Stimulated activated effector memory CD8-positive, alpha-beta T cell treated with anti-CD3 and anti-CD28 coated beads, Interleukin-12 subunit alpha, Interleukin-12 subunit beta, amount 100 ng/mL, for 72 hours (primary cell): ENCODE measurements around the gene SNED1.
A peak's percentile ranks its signal among the peaks of the same experiment; 100 is the strongest.

Experiments used
- ATAC-seq: fragments of 150-1000 bp; cut with Tn5 transposase; 2 replicates; pipeline ENCODE4 v1.10.0; 2021
- DNase-seq, 2 donors: peaks; one replicate each; pipeline ENCODE4 v3.0.0; 2021 to 2022; ENCODE audit warnings: low spot score in 2 of 2
- H3K27ac Mint-ChIP-seq: one replicate; pipeline ENCODE4 v1.8.0; 2022; ENCODE audit warnings: mild to moderate bottlenecking, mixed read lengths
- H3K36me3 Mint-ChIP-seq: one replicate; pipeline ENCODE4 v1.8.0; 2022; ENCODE audit warnings: mild to moderate bottlenecking, mixed read lengths
- H3K4me1 Mint-ChIP-seq: one replicate; pipeline ENCODE4 v1.8.0; 2022; ENCODE audit warnings: mixed read lengths
- H3K4me3 Mint-ChIP-seq: one replicate; pipeline ENCODE4 v1.8.0; 2022; ENCODE audit warnings: mild to moderate bottlenecking, mixed read lengths
- H3K9me3 Mint-ChIP-seq: one replicate; pipeline ENCODE4 v1.8.0; 2022; ENCODE audit warnings: mixed read lengths

The SNED1 gene

DNA sequence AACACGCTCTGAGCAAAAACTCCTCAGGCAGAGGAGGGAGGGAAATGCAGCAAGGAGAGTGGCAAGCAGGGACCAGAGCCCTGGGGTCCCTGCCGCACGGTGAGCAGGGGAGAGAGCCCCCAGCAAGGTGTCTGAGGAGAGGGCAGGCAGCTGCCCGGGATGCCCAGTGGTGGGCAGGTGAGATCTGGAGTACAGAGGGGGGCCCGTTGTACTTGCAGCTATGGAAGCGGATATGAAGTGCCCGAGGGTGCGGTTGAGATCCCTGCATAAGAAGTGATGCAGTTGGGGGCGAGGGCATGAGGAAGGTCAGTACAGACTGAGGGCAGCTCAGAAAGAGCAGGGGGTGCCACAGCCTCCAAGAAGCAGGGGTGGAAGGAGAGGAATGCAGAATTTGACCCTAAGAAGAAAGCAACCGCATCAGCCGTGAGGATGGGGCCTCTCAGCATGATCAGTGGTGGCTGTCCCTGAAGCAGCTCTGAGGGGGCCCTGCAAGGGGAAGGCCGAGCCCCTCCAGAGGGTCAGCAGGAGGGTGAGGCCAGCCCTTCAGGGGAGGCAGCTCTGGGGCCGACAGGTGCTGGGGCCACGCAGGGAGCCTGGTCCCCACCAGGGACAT lies 74.2 kb downstream of the SNED1 start:
- H3K4me1 Mint-ChIP-seq = no peaks in the 10 kb centered on the region

DNA sequence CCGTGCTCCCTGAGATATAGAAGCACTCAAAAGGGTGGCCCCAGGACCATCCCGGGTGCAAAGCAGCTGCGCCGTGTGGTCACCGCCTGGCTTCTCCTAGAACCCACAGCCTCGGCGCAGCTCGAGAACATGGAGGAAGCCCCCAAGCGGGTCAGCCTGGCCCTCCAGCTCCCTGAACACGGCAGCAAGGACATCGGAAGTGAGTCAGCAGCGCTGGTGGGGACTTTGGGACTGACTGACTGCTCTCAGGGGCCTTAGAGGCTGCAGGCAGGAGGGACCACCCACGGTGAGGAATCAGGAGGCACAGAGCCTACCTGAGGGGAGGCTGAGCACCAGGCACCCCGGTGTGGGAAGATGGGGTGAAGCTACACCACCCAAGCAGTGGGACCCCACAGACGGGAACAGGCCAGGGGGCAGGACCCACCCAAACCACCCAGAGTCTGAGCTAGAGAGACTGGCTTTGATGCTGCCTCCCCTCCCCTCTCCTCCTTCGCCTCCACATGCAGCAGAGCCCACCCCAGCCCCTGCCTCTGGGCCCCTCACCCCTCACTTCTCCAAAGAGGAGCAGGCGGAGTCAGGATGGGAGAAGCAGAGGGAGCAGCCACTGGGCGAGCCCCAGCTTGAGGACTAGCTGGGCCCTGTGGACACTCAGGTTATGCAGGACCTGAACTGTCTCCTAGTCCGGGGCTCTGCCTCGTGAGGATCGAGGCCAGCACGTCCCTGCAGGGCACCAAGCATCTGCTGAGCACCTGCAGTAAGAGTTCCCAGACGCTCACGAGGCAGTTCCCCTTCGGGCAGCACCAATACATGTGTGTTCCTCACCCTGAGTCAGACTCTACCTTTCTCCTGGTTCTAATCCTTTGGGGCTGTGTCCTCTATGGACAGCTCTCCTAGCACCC lies 75.0 kb downstream of the SNED1 start:
- no peak for DNase-seq
- no peaks in the 10 kb centered on the region for H3K4me1 Mint-ChIP-seq
- H3K9me3 Mint-ChIP-seq = no peaks in the 10 kb centered on the region
- H3K4me3 Mint-ChIP-seq = no peak overlapping the region
- ATAC-seq = no peak
- no peak overlapping the region for H3K27ac Mint-ChIP-seq
- peaks cover 17% of the 10 kb centered on the region for H3K36me3 Mint-ChIP-seq

More for the DNA sequence above, 74.2 kb downstream of the SNED1 start:
- H3K27ac Mint-ChIP-seq = peak overlapping the region; percentile 67
- ATAC-seq (no peak), DNase-seq (no peak)
- no peaks in the 10 kb centered on the region for H3K9me3 Mint-ChIP-seq
- H3K4me3 Mint-ChIP-seq = no peak overlapping the region
- H3K36me3 Mint-ChIP-seq = peaks cover 17% of the 10 kb centered on the region

DNA sequence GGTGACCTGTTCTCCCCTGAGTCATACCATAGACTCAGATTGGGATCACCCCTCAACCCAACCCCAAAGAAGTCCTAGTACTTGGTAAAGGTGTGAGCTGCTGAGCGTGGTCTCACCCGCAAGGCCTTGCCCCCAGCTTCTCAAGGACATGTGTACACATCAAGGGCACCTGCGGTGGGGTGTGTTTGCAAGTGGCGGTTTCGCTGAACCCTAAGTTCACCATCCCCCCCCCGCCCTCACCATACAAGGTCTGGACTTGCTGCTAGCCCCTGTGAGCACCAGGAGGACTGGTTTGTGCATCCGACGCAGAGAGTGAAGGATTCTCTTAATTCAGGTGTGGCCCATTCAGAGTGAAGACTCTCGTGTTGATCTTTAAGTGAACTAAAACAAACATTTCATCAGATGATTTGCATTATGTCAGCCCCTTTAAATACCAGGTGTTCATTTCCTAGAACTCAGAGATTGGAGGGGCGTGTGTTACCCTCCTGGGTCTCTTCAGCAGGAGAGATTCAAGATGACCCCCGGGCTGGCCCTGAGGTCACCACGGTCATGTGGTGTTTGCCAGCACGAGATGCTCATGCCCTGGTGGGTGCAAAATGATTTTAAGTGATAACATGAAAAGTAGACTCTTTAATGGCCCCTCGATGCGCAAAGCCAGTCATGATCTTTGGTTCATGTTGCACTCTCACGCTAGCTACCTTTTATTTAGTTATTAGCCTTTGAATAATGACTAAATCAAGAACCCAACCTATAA lies 75.8 kb downstream of the SNED1 start:
- ATAC-seq (no peak), DNase-seq (no peak)
- Mint-ChIP-seq H3K4me1 (no peaks in the 10 kb centered on the region), H3K36me3 (peaks cover 17% of the 10 kb centered on the region), H3K27ac (no peak overlapping the region), H3K9me3 (no peaks in the 10 kb centered on the region), H3K4me3 (no peak overlapping the region)

DNA sequence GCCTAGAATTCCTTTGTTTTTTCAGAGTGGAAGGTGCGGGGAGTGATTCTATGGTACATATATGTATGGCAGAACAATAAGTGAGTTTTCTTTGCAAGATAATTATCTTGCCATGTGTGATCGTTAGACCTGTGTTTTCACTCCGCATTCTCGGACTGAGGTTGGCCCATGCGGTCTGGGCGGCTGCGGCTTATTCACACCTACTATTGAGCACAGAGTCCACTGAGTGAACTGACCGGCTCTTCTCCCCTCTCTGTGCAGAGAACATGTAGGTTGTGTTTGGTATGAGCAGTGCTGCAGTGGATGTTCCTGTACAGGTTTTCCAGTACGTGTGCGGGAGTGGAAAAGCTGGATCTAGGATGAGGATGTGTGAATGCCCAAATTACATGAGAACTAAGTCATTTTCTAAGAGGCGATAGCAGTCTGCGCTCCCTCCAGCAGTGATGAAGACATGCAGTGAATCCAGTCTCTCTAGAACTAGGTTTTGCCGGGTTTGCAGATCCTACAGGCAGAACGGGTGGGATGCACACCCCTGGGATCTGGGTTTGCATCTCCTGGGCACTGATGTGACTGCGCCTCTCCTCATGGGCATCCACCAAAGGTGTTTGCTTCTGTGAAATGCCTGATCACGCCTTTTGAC lies 76.6 kb downstream of the SNED1 start:
- no peak overlapping the region for H3K4me3 Mint-ChIP-seq
- no peak for ATAC-seq
- H3K9me3 Mint-ChIP-seq = no peaks in the 10 kb centered on the region
- H3K36me3 Mint-ChIP-seq = peaks cover 17% of the 10 kb centered on the region
- DNase-seq = no peak
- no peaks in the 10 kb centered on the region for H3K4me1 Mint-ChIP-seq
- H3K27ac Mint-ChIP-seq = no peak overlapping the region

DNA sequence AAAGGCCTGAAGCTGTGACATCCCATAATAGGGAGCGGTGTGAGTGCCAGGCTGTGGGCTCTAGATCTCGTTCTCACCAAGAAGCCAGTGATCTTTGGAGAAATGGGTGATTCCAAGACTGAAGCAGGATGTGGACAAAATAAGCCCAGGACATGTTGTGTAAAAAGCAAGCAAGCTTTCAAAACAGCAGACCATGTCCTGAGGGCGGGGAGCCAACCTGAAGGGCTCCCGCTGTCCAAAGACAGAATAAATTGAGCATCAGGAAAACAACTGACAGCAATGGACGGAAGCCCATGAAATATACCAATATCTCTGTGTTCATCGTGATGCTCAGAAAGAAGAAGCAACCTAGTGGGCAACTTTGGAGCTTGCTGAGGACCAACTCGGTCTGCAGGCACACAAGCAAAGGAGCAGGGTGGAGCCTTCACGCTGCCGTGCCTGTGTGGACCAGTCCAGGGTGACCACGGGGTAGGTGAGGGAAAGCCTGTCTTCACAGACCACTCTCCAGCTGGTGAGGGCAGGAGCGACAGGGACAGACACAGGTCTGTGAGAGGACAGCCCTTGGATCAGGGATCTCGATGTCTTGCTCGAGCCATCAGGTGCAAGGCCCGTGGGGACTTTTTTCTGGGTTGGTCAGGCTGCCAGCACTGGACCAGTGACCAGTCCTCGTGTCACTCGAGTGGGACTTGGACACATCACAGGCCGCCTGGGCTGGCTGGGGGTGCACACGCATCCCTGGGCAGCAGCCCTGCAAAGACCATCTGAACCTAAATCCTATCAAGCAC lies 82.2 kb downstream of the SNED1 start:
- Mint-ChIP-seq H3K9me3 (no peaks in the 10 kb centered on the region), H3K4me3 (no peak overlapping the region), H3K4me1 (peaks cover 20% of the 10 kb centered on the region), H3K27ac (peak overlapping the region; percentile 77), H3K36me3 (peaks cover 24% of the 10 kb centered on the region)
- no peak for ATAC-seq
- no peak for DNase-seq

DNA sequence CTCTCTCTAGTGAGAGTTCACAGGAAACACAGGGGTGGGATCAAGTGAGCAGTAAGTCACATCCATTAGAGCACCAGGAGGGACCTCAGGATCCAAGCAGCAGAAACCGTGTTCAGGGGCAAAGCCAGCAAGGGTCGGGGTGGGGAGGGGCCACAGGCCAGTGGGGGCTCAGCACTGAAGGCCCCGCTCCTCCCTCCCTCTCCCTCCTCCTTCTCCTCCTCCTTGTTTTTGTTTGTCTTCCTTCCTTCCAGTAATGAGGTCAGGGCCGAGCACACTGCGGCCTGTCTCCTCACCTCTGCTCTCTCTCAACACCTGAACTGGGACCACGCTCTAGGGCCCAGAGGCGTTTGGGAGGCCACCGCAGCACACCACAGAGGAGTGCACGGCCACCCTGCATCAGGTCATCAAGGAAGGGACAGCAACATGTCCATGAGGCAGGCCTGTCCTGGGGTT lies 82.8 kb downstream of the SNED1 start:
- no peaks in the 10 kb centered on the region for H3K9me3 Mint-ChIP-seq
- peaks cover 20% of the 10 kb centered on the region for H3K4me1 Mint-ChIP-seq
- H3K4me3 Mint-ChIP-seq = no peak overlapping the region
- peak overlapping the region; percentile 77 for H3K27ac Mint-ChIP-seq
- H3K36me3 Mint-ChIP-seq = peaks cover 24% of the 10 kb centered on the region
- no peak for ATAC-seq
- DNase-seq = no peak

DNA sequence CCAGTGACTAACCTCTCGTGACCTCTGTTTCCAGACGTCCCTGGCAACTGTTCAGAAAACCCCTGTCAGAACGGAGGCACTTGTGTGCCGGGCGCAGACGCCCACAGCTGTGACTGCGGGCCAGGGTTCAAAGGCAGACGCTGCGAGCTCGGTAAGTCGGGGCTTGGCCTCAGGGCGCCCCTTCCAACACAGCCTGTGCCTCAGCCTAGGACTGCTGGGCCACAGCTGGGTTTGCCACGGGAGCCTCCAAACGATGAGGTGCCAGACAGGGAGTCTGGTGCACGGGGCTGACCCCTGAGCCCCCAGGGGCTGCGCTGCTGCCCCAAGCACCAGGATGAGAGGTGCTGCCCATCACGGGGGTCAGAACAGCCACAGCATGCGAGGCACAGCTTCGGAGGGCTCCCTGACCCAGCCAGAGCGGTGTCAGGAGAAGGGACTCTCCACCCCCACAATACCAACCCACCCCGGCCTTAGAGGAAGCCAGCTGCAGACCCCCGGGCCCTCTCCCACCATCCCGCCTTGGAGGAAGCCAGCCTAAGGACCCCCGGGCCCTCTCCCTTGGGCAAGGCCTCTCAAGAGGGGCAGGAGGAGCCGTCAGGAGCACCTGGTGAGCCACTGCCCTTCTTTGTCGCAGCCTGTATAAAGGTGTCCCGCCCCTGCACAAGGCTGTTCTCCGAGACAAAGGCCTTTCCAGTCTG lies 83.4 kb downstream of the SNED1 start:
- Mint-ChIP-seq H3K9me3 (no peaks in the 10 kb centered on the region), H3K4me3 (no peak overlapping the region), H3K27ac (peak overlapping the region; percentile 77), H3K4me1 (peaks cover 20% of the 10 kb centered on the region), H3K36me3 (peaks cover 30% of the 10 kb centered on the region)
- DNase-seq (no peak), ATAC-seq (peak; percentile 33)

DNA sequence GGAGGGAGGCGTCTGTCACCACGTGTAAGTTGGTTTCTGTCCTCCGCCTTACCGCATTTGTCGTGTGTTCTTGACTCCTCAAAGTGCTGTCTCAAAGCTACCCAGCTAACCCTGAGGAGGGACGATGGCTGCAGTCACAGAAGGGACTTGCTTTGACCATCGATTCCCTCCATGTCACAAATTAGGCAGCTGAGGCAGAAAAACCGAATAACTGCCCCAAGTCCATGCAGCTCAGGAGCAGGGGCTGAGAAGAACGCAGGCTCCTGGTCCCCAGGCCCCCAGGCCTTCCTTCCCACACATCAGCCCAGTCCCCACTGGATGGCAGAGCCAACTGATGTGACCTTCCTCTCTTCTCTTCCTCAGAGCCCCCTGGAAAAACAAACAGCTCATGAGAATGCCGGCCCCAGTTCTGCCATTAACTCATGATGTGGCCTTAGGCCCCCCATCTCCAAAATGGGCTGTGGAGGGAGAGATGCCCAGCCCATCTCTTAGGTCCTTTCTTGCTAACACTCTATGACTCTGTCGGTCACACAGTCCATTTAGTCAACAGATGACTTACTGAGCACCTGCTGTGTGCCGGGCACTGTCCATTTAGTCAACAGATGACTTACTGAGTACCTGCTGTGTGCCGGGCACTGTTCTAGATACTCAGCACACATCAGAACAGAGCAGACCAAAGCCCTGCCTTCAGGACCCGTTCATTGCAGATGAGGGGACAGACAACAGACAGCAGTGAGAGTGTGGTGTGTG lies 84.1 kb downstream of the SNED1 start:
- H3K27ac Mint-ChIP-seq = peak overlapping the region; percentile 77
- H3K4me3 Mint-ChIP-seq = no peak overlapping the region

DNA sequence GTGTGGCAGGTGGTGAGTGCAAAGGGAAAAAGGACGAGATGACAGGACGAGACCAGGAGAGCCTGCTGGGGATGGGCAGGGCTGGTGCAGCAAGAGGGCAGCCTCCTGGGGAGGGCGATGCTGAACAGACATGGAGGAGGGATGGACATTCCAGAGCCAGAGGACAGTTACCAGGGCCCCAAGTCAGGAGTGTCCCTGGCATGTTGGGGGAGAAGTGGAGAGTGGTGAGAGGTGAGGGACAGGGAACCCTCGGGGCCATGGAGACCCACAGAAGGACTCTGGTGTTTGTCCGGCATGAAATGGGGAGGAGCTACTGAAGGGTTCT lies 84.6 kb downstream of the SNED1 start:
- DNase-seq (no peak), ATAC-seq (no peak)
- H3K36me3 Mint-ChIP-seq = peaks cover 40% of the 10 kb centered on the region
- peaks cover 20% of the 10 kb centered on the region for H3K4me1 Mint-ChIP-seq
- H3K9me3 Mint-ChIP-seq = no peaks in the 10 kb centered on the region
- no peak overlapping the region for H3K4me3 Mint-ChIP-seq
- H3K27ac Mint-ChIP-seq = peak overlapping the region; percentile 77

More for the DNA sequence above, 84.1 kb downstream of the SNED1 start:
- Mint-ChIP-seq H3K9me3 (no peaks in the 10 kb centered on the region), H3K4me1 (peaks cover 20% of the 10 kb centered on the region), H3K36me3 (peaks cover 34% of the 10 kb centered on the region)
- ATAC-seq = no peak
- no peak for DNase-seq

DNA sequence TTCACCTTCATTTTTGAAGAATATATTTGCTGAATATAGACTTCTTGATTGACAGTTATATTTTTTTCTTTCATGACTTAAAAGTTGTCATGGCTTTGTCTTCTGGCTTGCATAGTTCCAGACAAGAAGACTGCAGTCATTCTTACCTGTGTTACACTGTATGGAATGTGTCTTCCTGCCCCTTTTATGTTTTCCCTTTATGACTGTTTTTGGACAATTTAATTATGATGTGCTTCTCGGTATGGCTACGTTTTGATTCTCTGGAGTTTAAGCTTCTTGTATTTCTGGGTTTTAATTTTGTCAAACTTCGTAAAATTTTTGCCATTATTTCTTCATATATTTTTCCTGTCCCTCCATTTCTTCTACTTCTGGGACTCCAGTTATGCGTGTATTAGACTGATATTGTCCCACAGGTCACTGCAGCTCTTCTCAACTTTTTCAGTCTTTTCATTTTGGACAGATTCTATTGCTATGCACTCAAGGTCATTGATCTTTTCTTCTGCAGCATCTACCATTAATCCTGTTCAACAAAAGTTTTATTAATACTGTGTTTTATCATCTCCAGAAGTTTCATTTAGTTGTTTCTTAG lies 86.5 kb downstream of the SNED1 start:
- no peak for DNase-seq
- no peak overlapping the region for H3K4me3 Mint-ChIP-seq
- H3K27ac Mint-ChIP-seq = no peak overlapping the region
- H3K36me3 Mint-ChIP-seq = peaks cover 59% of the 10 kb centered on the region
- H3K9me3 Mint-ChIP-seq = no peaks in the 10 kb centered on the region
- peaks cover 20% of the 10 kb centered on the region for H3K4me1 Mint-ChIP-seq
- no peak for ATAC-seq

DNA sequence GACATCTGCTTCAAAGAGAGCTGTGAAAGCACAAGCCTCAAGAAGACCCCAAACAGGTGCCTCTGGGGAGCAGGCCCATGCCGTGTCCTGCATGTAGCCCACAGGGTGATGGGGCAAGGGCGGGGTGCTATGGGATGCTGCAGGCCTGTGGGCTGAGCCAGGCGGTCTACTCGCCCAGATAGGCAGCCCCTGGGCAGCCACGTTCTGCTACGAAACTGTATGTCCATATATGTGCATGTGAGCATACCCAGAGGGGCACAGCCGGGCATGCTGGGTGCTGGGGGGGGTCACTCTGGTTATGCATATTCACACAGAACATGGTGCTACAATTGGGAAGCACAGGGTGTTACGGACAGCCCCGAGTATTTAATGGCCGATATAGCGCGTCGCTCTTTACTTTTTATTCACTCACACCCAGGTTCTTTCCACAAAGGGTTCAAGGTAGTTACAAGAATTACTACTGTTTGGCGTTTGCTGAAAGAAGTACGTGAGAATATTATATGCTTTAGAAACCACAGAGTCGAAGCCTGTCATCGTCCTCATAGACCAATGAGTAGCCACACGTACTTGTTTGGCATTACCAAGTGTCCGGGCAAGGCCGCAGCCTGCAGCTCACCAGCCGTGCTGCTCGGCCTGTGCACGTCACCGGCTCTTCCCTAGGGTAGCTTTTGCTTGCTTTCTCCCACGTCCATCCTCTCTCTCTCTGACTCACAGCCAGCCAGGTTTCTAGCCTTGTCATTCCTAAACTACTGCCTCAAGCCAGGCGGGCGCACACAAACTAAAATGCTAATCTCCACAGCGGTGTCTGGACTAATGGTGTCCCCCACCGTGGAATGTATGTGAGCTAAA lies 89.2 kb downstream of the SNED1 start:
- Mint-ChIP-seq H3K4me3 (no peak overlapping the region), H3K36me3 (peaks cover 82% of the 10 kb centered on the region), H3K4me1 (peaks cover 6% of the 10 kb centered on the region), H3K9me3 (no peaks in the 10 kb centered on the region), H3K27ac (peak overlapping the region; percentile 14)
- DNase-seq = no peak
- peak; percentile 43 for ATAC-seq

DNA sequence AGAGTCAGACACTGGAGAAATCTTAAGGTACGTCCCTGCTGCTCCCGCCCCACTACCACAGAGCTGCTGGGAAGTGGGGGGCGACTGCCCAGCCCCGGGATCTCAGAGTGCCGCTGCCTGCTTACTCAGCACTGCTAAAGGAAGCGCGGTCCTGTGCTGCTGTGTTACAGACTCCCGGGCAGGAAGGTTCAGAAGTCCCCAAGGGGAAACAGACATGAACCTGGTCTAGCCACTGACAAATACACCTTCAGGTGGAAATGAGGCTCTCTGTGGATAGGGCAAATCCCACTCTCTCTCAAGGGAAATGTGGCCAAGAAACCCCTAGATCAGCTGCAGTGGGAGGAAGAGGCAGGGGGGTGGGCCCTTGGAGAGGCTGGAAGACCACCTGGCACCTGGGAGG lies 90.0 kb downstream of the SNED1 start:
- Mint-ChIP-seq H3K4me1 (no peaks in the 10 kb centered on the region), H3K27ac (peak overlapping the region; percentile 14), H3K4me3 (no peak overlapping the region), H3K9me3 (no peaks in the 10 kb centered on the region), H3K36me3 (peaks cover 86% of the 10 kb centered on the region)
- ATAC-seq (no peak), DNase-seq (no peak)
